Activated CD4-positive, alpha-beta T cell treated with anti-CD3 and anti-CD28 coated beads, Interleukin-2, Interleukin-4, amounts not matched to agents 100 ng/mL and 50 ng/mL, durations not matched to agents 16 hours and 8 hours (primary cell): ENCODE data around the gene DIAPH1.

Experiments
- DNase-seq: peaks from one replicate; pipeline ENCODE4 v3.0.0-alpha.2; 2020; ENCODE audit warnings: low spot score

The DIAPH1 gene

GRCh38 chr5:141519605-141520565 lies 98.9 kb downstream of the DIAPH1 start:
- DNase-seq = no peak

DNA sequence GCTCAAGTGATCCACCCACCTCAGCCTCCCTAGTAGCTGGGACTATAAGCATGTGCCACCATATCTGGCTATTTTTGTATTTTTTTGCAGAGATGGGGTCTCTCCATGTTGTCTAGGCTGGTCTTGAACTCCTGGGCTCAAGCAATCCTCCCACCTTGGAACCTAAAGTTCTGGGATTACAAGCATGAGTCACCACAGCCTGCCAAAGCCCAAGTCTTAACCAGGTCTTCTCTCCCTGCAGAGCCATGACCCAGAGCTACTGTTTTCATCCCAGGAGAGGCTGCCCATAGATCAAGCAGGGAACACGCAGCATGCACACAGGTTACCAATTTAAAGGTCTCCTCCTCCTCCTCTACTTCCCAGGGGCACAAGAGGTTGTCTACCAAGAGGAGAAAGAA lies 100.2 kb downstream of the DIAPH1 start:
- DNase-seq = no peak

- DNase-seq = no peak
Measured at GRCh38 chr5:141517880-141518617, 100.8 kb downstream of the DIAPH1 start.

DNA sequence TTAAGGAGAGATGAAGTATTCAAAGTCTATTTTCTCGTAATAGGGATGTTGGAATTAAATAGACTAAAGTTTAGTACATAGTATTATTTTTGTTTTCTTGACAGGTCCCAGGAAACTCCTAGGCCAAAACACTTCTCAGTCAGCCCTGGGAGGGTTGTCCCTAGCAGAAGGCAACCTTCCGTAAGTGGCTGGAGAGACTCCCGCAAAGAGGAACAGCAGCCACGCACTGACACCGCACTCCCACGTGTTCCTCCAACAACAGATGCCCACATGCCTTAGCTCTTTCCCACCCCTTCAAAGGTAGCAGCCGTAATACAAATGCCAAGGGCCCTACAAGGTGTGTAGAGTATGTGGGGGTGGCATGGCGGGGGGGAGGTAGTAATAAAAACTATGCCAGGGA lies 101.5 kb downstream of the DIAPH1 start:
- no peak for DNase-seq

DNA sequence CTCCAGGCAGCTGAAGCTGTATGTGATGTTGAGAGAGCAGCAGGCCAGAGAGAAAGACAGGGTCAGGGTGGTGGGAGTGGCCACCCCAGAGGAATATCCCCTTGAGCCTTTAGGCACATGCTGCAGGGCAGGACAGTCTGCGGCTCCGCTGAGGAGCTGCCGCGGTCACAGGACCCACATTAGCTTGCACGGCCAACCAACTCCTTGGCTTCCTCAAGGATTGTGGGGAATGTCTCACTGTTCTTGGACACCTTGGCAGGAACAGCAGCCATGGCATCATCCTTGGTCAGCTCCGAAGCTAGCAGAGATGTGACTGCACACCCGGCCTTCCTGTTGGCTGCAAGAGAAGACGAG lies 102.2 kb downstream of the DIAPH1 start:
- no peak for DNase-seq

GRCh38 chr5:141515946-141516671 lies 102.7 kb downstream of the DIAPH1 start:
- DNase-seq = no peak

DNA sequence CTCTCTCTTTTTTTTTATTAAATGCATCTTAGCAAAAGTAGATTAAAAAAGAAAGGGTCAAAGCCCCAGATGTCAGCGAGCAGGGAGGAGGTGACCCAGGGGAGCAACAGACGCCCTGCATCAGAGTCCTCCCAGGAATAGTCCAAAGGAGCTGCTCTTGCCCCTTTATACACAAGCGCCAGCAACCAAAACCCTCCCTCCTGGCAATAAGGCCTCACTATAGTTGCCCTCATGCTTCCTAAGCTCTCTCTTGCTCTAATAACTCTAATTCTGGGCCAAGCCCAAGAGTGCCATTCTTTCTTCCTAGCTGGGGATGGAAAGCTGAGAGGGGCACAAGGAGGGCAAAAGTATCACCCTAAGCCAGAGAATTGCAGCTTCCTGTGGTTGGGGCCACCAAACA lies 103.7 kb downstream of the DIAPH1 start:
- no peak for DNase-seq

DNA sequence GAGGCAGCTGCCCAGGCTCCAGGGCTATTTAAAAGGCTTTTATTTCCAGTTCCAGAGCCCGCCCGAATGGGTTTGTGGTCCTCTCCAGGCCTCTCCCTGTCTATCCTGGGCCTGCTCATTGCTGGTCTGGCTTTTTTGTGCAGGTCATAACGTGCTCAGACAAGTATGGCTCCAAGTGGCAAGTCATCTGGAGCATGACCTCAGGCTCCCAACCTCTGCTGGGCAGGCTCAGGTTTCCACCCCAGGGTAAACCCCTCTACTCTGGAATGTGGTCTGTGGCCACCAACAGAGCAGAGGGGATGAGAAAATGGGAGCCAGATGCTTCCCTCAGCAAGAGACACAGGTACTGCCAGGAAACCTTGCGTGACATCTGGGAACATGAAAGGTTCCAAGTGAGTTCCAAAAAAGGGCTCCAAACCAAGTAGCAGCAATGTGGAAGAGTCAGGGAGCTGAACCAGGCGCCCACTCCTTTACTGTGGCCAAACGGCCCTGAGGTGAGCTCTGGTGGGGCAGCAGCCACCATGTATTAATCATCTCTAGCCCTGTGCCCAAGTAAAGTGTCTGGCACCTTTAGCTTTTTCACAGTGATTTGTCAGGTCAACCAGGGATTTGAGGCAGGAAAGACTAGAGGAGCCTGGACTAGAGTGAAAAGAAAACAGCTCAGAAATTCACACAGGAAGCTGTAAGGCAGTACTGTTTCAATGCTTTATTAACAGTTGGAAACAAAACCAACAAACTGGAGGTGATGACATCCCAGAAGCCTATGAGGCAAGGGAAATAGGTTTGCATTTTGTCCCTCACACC lies 104.3 kb downstream of the DIAPH1 start:
- DNase-seq = no peak

DNA sequence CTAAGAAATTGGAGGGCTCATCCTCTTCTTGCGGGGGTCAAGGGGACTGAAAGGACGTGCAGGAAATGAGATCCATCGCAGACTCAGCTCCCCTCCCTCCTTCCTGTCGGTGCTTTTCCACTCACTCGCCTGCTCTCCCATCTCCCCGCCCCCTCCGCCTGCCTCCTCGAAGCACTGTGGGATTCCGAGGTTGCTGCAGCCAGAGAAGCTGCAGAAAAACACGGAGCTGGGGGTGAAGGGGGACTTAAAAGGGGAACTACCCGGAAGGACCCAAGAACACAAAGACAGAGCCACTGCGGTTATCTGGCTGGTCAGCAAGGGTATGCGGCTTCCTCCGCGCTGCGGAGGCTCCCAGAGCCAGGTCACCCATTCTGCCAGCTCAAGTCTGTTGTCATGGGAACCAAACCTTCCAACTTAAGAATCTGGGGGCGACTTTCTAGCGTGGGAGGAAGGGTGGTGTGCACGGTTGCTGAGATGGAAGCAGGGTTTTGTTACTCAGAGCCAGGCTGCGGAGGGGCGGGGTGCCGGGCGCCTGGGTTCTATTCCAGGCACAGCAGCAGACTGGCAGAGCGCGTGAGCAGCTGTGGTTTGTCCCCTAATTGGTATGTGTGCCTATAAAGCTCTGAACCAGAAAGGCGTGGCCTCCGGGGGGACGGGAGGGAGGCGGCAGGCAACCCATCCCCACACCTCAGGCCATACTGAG lies 105.0 kb downstream of the DIAPH1 start:
- peak; percentile 24 for DNase-seq

DNA sequence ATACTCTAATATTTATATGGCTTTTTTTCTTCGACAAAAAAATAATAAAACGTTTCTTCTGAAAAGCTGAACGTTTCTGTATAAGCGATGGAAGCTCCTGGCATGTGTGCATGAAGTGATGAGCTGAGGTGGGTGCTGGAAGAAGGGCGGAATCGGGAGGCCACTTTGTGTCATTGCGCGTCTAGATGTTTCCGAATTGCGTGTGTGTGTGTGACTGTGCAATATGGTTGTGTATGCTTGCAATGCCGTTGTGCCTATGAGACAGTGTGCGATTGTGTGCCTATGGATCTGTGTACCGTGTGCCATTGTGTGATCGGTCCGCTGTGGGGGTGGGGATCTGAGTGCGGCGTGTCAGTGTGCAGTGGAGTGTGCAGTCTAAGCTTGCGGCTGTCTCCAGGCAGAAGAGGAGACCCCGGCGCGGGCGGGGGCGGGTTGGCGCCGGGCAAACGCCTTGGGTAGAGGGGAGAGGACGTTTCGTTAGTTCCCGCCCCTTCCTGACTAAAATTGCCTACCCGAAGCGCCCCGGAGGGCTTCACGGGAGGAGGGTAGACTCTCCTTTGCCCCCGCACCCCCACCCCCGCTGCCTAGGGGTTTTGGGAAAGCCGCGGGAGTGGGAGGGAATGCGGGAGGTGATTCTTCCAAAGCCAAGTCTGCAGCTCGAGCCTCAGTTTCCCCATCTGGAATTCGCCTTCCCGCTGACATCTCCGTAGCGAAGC lies 105.7 kb downstream of the DIAPH1 start:
- peak; percentile 13 for DNase-seq

DNA sequence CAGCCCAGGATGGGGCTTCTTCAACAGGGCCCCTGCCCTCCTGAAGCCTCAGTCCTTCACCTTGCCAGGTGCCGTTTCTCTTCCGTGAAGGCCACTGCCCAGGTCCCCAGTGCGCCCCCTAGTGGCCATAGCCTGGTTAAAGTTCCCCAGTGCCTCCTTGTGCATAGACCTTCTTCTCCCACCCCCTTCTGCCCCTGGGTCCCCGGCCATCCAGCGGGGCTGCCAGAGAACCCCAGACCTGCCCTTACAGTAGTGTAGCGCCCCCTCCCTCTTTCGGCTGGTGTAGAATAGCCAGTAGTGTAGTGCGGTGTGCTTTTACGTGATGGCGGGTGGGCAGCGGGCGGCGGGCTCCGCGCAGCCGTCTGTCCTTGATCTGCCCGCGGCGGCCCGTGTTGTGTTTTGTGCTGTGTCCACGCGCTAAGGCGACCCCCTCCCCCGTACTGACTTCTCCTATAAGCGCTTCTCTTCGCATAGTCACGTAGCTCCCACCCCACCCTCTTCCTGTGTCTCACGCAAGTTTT lies 106.3 kb downstream of the DIAPH1 start:
- peak; percentile 83 for DNase-seq

- no peak for DNase-seq
Measured at GRCh38 chr5:141511771-141512325, 107.0 kb downstream of the DIAPH1 start.

DNA sequence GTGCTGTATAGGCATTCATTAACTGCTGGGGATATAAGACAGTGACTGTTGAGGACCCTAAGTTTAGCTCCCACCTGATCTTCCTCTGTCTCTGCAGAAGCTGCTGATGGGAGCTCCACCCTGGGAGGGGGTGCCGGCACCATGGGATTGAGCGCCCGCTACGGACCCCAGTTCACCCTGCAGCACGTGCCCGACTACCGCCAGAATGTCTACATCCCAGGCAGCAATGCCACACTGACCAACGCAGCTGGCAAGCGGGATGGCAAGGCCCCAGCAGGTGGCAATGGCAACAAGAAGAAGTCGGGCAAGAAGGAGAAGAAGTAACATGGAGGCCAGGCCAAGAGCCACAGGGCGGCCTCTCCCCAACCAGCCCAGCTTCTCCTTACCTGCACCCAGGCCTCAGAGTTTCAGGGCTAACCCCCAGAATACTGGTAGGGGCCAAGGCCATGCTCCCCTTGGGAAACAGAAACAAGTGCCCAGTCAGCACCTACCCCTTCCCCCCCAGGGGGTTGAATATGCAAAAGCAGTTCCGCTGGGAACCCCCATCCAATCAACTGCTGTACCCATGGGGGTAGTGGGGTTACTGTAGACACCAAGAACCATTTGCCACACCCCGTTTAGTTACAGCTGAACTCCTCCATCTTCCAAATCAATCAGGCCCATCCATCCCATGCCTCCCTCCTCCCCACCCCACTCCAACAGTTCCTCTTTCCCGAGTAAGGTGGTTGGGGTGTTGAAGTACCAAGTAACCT lies 107.8 kb downstream of the DIAPH1 start:
- no peak for DNase-seq

DNA sequence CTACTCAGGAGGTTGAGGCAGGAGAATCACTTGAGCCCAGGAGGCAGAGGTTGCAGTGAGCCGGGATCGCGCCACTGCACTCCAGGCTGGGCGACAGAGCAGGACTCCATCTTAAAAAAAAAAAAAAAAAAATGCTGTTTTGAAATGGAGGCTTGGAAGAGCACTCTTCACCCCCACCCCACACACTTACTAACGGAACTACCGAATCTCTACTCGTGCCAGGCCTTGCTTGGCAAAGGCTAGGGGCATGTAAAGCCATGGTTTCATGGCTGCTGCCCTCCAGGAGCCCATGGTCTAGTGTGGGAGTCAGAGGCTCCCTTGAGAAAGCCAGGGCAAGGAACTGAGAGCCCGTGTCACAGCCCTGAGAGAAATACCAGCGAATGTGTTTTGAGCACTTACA lies 108.6 kb downstream of the DIAPH1 start:
- no peak for DNase-seq

GRCh38 chr5:141508798-141509611 lies 109.8 kb downstream of the DIAPH1 start:
- DNase-seq = no peak

DNA sequence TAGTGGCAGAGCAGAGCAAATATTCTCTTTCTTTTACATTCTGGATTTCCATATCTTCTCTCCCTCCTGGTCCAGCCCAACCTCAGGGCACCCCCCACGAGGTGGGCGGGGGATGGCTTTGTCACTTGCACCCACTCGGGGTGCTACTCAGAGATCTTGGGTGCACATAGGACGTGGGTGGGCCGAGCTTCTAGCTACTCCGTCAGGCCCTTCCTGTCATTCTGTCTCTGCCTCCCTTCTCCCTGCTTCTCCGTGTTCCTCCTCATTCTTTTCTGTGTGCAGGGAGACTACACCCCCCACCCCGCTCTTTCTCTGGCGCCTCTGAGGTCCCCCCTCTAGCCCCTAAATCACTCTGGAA lies 110.4 kb downstream of the DIAPH1 start:
- no peak for DNase-seq

- DNase-seq = no peak
Measured at GRCh38 chr5:141507387-141508091, 111.3 kb downstream of the DIAPH1 start.
